ENCODE data around the gene RCAN1.

- TF ChIP-seq, protein P1, sequence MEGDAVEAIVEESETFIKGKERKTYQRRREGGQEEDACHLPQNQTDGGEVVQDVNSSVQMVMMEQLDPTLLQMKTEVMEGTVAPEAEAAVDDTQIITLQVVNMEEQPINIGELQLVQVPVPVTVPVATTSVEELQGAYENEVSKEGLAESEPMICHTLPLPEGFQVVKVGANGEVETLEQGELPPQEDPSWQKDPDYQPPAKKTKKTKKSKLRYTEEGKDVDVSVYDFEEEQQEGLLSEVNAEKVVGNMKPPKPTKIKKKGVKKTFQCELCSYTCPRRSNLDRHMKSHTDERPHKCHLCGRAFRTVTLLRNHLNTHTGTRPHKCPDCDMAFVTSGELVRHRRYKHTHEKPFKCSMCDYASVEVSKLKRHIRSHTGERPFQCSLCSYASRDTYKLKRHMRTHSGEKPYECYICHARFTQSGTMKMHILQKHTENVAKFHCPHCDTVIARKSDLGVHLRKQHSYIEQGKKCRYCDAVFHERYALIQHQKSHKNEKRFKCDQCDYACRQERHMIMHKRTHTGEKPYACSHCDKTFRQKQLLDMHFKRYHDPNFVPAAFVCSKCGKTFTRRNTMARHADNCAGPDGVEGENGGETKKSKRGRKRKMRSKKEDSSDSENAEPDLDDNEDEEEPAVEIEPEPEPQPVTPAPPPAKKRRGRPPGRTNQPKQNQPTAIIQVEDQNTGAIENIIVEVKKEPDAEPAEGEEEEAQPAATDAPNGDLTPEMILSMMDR (IDR thresholded peaks at IDR 0.05): no peak
- no peak for TF ChIP-seq POLR2A (IDR thresholded peaks at IDR 0.05)
Observed at GRCh38 chr21:34606621-34607020, 8.3 kb downstream of the RCAN1 start.

All from body of pancreas (tissue), 4 donors.